NCI-H345 (cell line): ENCODE measurements around the gene ESRRB.
A peak's percentile ranks its signal among the peaks of the same experiment; 100 is the strongest.
"Not testable (repeated sequence)": the region's sequence is repeated elsewhere in the genome, so short reads cannot be mapped to it uniquely, and the experiment has no call there.

Experiments used
- DNase-seq: peaks from one replicate; lab custom pipeline; 2025; lab: John Stamatoyannopoulos, UW

ESRRB gene

DNA sequence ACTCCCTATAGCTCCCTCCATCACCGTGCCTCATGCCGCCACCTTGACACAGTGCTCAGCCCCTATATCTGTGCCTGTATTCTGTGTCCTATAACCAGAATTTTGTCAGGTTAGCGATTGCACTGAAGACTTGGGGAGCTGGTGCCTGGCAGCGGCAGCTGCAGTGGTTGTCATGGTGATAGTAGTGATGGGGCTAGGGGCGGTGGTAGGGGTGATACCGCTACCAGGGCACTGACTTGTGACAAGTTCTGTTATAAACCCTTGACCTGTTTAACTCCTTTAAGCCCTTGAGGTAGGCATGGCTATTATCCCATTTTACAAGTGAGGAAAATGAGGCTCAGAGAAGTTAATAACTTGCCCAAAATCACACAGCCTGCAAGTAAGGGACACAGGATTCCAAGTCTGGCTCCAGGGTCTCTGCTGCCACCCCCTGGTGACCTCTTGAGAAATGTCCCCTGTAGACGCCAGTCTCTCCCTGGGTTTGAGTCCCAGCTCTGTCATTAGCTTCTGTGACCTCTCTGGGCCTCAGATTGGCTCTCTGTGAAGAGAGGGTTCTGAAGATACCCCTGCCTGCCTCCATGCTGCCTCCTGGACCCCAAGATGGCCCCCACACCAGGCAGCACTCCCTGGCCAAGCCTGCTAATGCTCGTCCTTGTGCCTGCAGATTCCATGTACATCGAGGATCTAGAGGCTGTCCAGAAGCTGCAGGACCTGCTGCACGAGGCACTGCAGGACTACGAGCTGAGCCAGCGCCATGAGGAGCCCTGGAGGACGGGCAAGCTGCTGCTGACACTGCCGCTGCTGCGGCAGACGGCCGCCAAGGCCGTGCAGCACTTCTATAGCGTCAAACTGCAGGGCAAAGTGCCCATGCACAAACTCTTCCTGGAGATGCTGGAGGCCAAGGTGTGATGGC is 121.9 kb downstream of the ESRRB start:
- no peak for DNase-seq

DNA sequence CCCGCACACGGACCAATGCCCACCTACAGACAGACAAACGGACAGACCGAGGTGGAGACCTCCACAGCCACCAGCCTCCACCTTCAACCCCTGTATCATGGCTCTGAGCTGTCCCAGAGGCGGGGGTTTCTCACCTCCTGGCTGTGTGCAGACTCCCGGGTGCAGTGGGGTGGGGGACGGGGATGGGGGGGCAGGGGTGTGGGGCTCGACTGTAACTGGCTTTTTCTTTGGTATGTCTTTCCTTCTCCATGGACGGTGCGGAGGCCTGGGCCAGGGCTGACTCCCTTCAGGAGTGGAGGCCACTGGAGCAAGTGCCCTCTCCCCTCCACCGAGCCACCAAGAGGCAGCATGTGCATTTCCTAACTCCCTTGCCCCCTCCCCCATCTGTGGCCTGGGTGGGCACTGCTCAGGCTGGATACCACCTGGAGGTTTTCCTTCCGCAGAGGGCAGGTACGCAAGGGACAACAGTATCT is 122.6 kb downstream of the ESRRB start:
- no peak for DNase-seq

DNA sequence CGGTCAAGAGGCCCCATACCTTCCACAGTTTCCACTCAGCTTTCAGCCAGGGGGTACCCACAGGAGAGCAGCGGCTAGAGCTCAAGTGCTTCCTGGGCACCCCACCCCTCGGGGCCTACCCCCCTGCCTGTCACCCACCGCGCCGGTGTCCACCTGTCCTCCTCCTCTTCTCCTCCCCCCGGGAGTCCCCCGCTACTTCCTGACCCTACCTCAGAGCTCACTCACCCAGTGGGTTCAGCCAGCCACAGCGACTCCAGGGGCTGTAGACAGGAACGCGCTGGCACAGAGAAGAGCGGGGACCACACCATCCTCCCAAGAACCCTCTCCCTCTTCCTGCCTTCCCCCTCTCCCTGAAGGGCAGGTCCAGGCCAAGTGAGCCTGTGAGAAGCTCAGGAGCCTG is 123.0 kb downstream of the ESRRB start:
- no peak for DNase-seq

DNA sequence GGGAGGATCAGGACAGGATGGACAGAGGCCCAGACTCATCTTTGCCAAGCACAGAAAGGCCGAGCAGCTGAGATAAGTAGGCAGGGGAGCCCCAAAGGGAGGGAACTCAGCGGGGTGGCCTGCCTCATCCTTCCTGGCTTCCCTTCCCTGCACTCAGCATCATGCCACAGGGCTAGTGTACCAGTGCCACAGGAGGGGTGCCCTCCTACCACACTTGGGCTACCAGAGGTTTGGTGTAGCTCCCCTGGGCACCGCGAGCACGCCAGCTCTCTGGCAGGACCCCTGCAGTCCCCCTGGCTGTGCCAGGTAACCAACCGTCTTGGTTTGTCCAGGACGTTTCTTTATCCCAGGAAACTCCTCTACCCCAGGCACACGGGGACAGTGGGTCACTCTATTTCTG is 123.5 kb downstream of the ESRRB start:
- DNase-seq: no peak

DNA sequence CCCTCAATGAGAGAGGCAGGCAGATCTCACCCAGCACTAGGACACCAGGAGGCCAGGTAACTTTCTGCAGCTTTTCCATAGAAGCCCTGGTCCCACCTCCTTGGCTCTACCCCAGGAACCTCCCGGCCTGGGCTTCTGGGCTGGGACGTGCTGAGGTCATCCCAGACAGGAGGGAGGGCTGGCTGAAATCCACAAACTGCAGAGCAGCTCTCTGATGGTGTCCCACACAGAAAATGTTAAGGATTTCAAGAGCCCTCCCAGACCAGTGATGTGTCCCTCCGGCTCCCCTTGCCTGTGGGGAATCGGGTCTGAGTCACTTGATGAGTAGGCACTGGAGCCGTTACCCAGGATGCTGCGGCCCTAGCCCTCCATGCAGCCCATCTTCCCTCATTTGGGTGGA is 124.1 kb downstream of the ESRRB start:
- DNase-seq: no peak

DNA sequence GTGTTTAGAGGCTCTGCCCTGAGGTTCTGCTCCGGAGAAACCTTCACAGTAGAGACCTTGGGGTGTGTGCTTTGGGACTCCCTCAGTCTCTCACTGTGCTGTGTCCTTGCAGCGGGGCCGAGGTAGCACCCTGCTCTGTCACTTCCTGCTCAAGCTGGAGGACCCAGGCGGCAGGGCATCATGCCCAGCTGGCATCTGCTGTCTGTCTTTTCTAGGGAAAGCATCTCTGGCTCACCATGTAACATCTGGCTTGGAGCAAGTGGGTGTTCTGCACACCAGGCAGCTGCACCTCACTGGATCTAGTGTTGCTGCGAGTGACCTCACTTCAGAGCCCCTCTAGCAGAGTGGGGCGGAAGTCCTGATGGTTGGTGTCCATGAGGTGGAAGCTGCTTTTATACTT is 124.5 kb downstream of the ESRRB start:
- DNase-seq: no peak

DNA sequence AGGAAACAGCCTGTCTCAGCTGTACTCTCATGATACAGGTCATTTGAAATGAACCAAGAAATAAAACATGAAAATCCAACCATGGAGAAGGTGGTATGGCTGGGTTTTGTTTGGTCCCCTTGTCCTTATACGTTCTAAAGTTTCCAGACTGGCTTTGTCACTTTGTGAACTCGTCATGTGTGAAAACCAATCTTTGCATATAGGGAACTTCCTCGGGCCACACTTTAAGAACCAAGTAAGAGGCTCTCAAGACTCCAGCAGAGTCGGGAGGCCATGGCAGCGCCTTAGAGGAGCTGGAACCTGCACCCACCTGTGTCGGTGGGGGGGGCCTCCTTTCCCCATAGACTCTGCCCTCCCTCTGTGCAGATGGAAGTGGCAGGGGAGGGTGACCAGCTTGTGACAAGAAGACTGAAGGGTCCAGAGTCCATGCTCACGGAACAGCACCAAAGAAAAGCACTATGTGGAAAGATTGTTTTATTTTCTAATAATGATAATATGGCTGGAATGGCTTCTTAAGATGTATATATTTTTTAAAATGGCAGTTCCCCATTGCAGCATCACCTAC is 125.3 kb downstream of the ESRRB start:
- no peak for DNase-seq

DNA sequence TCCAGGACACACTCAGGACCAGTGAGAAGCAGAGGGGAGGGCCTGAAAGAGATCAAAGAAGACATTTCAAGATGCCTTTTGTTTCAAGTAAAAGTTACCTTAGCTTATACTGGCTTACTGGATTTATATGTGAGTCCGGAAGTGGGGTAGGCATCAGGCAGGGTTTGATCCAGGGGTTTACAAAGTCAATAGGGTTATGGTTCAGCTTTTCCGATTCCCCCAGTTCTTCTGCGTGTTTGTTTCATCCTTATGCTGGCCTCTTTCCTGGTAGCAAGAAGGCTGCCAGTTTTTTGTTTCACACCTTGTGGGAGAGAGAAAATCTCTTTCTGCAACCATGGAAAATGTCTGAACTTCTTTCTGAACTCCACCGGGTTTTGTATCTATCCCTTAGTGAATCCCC is 126.3 kb downstream of the ESRRB start:
- no peak for DNase-seq

DNA sequence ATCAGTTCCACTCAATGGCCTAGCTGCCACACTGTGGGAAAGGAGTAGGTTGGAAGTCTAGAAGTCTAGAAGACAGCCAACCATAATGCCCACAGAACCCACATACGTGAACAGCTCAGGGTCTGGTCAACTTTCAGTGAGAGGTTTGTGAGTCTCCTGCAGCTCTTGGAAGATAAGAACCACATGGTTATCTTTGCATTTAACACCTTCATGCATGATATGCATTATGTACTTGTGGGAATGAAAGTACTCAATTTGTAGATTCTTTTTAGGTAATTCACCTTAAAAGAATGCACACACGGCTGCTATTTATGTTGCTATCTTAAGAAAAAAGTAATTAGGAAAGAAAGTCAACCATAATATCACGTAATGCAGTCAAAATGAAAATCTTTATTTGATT is 126.7 kb downstream of the ESRRB start:
- DNase-seq: no peak

DNA sequence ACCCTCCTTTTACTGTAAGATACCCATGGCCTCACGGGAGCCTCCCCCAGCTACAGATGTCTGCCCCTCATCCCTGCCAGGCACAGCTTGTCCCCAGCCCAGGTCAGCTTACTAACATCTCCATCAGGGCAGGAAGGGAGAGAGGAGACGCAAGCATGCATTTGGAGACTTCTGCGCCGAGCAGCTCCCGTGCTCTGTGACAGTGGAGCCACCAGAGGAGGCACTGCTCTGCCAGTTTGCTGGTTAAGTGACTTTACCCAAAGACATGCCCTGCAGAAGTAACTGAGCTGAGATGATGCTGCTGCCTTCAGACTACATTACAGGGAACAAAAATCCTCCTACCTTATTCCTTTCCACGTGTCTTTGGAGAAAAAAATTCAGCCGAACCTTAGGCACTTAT is 133.4 kb downstream of the ESRRB start:
- DNase-seq: no peak

DNA sequence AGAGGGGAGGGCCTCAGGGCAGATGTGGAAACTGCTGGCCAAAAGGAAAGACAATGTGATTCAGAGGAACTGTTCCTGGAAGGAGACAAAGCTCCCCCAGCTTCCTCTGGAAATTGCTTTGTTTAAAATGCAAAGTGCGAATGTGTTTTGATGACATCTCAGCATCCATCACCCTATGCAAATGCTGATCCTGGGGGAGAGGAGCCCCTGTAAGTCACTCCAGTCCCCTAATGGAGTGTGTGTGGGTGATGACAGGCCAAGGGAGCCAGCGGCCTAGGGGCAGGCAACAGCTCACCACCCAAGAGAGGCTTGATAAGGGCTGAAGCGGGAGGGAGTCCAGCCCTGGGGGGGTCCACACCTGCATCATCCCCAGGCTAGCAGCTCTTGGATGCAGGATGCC is 134.2 kb downstream of the ESRRB start:
- no peak for DNase-seq

DNA sequence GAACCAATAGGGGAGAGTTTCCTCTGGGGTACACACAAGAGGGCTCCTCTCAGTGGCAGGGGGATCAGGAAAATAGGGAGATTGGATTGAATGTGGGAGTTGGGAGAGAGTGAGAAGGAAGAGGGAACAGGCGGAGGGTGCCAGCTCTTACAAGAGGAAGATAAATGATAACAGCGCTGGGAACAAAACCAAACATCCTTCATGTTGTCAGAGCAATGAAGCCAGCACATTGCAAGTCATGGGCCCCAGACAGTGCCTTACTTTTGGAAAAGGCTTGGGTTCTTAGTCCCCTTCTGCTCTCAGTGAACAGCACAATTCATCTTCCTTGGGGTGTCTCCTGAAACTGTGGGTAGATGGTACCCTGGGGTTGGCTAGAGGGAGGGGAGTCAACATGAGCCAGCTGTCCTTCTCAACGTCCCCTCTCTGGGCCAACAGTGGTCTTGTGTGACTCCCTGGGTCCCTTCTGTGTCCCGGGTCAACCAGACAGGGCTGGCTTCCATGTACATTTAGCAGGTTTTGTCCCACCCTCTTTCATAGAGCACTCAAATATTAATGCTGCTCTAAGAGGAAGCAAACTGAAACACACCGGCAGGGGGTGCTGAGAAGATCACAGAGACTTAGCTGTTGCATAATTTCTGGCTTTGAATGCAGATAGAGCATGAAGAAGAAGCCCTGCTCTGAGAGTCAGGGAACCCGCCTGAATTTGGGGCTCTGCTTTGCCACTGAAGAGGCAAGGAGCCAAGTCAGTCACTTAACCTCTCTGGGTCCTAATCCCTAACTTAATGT is 138.5 kb downstream of the ESRRB start:
- DNase-seq: peak; percentile 47

DNA sequence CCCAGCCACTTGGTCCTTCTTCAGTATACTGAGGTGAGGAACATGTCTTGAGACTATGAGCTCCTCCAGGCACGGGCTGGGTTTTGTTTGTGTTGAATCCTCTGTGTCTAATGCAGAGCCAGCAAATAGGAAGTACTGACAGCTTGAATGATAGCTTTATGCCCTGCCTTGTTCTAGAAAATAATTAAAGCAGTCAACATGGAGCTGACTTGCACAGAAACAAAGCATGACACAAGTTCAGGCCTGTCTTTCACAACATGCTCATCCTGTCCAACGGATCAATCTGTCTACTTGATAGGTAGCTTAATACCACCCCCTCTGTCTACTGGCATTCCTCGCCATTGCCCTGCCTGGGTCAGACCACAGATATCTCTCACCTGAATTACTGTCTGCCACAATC is 140.9 kb downstream of the ESRRB start:
- peak; percentile 53 for DNase-seq

DNA sequence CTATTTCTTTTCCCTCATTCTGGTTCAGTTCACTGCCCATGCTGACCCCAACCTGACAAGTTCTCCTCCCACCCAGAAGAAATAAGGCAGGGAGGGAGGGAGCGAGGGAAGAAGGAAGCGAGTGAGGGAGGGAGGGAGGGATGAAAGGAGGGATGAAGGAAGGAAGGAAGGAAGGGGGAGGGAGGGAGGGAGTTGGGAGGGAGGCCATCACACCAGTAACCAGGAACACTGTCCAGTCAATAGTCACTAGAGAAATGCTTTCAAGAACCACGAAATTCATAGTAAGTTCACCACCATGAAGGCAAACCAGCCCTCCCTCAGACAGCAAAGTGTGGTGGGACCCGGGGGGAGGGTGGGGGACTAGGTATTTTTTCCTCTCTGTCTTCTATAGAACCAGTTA is 142.4 kb downstream of the ESRRB start:
- DNase-seq: no peak

DNA sequence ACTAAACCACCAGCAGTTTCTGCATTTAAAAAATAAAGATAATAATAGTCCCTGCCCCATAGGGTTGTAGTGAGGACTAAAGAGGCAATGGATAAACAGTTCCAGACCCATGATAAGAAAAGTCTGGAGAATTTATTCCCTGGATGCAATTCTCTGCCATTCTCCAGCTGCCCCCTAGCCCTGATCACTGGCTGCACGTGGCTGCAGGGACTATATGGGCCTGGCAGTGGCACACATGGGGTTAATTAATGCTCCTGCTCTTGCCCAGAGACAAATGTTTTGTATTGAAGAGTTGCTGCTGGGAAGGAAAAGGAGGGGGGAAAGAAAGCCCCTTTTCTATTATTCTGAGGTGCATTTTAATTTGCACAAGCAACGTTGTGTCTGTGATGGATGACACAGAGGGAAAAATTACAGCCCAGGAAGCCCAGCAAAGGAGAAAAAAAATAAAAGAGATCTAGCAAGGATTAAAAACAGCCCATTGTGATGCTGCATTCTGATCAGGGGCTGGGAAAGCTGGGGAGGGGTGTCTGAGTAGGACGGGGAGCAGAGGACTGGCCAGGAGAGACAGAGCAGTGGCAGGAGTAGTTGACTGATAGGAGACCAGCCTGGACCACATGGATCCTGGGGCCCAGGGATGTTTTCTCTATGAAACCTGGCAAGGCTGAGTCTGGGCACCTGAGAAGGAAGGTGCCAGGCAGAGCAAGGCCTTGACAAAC is 149.3 kb downstream of the ESRRB start:
- no peak for DNase-seq

DNA sequence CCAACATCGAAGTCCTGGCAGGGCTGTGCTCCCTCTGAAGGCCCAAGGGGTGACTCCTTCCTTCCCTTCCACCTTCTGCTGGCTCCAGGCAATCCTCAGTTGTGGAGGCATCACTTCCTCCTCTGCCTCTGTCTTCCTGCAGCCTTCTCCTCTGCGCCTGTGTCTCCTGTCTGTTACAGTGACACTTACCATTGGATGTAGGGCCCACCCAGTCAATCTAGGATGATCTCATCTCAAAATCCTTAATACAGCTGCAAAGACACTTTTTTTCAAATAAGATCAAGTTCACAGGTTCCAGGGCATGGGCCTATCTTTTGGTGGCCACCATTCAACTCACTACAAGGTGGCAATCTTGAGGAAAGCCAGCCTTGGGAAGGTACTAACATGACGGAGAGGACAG is 155.1 kb downstream of the ESRRB start:
- no peak for DNase-seq

DNA sequence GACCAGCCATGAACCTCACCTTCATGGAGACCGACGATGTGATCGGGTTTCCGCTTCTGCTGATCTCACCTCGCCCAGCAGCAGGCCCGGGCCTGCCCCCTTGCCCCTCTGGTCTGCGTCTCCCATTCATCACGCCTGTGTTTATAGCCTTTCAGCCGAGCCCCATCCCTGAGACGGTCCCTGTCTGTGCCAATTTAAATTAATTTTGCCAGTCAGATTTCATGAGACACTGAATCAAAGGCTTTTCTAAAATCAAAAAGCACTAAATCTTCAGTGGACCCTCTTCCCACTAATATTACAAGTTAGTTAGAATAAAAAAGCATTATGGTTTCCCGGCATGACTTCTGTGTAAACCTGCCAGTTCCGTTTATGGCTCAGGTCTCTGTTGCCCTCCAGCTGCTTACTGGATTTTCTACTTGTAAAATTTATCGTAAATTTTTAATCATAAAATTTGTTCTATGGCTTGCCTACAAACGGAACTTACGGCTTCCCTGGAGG is 155.9 kb downstream of the ESRRB start:
- no peak for DNase-seq

DNA sequence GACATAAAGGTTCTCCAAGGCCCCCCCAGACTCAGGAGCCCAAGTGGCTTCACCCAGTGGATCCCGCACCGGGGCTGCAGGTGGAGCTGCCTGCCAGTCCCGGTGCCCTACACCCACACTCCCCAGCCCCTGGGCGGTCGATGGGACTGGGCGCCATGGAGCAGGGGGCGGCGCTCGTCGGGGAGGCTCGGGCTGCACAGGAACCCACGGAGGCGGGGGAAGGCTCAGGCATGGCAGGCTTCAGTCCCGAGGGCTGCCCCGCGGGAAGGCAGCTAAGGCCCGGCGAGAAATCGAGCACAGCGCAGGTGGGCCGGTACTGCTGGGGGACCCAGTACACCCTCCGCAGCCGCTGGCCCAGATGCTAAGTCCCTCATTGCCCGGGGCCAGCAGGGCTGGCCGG is 160.7 kb downstream of the ESRRB start:
- not testable (repeated sequence) for DNase-seq

DNA sequence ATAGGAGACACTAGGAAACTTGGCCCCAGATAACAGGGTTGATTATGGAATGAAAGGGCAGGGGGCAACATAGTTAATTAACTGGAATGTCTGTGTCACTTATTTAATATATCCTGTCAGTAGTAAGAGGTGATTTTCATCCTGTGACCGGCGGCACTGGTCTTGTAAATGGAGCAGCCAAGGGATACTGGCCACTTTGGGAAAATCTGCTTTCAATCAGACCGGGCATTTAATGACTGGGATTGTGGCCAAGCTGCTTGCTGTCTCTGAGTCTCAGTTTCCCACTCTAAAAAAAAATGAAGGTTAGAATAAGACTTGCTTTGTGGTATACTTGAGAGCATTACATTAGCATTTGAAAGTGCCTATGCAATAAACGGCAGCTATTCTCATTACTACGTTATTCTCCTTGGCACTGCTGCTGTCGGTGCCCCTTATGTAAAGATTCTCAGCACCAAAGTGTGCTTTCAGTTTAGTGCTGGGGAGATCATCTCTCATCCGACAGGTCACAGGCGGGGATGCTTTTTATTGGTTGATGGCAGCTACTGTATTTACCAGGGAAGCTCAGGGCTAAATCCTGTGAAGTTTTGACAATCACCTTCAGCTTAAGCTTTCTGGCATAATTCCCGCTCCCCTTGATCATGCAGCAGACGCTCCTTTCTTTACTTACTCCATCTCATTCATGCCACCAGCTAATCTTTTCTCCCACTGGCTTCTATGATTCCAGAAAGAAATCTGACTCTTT is 162.1 kb downstream of the ESRRB start:
- peak; percentile 40 for DNase-seq

DNA sequence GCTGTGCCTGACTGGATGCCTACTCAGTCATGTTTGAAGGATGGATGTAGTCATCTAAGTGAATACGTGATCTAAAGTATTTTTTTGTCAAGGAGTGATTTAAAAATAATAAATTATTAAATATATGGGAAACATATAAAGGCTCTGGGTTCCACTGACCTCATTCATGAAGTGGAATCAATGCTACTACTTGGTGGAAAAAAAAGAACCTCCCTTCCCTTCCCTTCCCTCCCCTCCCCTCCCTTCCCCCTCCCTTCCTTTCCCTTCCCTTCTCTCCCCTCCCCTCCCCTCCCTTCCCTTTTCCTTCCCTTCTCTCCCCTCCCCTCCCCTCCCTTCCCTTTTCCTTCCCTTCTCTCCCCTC is 162.7 kb downstream of the ESRRB start:
- no peak for DNase-seq

DNA sequence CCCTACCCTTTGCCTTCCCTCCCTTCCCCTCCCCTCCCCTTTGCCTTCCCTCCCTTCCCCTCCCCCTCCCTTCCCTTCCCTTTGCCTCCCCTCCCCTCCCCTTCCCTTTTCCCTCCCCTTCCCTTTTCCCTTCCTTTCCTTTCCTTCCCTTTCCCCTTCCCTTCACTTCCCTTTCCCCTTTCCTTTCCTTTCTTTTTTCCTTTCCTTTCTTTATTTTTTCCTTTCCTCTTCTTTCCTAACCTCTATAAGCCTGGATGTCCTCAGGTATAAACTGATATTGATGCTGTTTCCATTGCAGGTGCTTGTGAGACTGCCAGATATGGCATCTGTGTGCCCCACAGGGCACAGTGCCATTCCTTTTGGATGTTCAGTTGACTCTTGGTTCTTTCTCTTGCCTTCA is 163.2 kb downstream of the ESRRB start:
- DNase-seq: no peak
